NCI-H128 (cell line): Measurements from ENCODE around the gene MIR17HG.

Source experiments
- DNase-seq: peaks from one replicate; lab custom pipeline; 2025; ENCODE audit not compliant: unreplicated experiment; lab: John Stamatoyannopoulos, UW

Gene MIR17HG

DNA sequence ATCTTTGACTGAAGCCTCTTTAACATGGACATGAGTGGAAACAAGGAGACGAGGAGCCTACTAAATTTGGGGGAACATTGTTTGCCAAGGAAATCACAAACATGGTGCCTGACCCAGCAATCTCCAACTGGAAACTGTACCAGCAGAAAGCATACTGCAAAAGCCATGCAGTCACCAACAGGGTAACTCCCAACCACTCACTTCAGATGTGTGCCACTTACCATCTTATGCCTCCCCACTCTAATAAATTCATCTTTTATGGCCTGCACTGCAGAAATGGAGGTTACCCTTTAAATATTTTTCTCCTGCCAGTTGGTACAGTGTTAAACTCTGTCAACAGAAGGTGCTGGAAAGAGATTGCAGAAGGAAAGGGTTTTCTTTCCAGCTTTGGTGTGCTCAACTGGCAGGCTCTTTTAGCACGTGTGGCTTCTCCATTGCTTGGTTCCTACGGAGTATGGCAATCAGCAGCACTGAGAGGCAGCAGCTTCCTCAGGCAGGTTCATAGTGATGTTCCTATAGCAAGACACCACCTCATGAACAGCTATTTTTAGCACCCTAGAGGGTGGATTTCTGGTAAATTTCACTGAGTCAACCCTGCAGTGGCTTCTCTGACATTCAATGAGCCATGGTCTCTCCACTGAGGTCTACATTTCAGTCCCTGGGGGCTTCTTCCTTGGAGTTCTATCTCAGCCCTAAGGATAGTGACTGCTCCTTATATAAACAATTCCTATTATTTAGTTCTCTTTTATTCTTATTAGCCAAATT is 21.4 kb downstream of the MIR17HG start:
- DNase-seq = no peak

DNA sequence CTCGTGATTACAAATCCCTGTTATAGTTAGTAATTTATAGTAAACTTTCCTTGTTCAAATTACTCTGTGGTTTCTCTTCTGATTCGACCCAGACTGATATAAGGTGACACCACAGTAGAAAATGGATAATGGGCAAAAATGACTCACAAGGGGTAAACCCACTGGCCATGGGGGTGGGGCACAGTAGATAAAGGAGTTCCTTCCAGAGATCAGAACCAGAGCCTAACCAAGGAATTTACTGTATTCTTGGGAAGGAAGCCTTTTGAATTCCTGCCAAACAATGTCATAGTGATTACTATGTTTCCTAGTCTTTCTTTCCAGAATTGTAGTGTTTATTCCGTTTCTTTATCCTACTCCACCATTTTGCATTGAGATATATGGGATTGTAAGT is 21.9 kb downstream of the MIR17HG start:
- no peak for DNase-seq

DNA sequence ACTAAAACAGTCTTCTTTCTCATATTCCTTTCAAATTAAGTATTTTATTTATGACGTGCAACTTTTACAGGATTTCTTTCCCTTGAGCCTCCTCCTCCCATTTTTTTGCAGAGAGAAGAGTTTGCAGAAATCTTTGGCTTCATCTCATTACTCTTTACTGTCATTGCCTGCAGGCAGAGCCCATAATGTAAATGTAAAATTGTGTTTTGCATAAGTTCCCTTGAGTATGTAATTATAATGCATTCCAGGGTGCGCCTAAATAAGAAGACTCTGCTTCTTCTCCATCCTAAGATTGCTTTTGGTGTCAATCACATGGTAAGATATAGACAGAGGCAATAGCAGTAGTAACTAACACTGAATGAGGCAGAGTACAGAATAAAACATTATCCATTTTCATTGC is 23.0 kb downstream of the MIR17HG start:
- no peak for DNase-seq

DNA sequence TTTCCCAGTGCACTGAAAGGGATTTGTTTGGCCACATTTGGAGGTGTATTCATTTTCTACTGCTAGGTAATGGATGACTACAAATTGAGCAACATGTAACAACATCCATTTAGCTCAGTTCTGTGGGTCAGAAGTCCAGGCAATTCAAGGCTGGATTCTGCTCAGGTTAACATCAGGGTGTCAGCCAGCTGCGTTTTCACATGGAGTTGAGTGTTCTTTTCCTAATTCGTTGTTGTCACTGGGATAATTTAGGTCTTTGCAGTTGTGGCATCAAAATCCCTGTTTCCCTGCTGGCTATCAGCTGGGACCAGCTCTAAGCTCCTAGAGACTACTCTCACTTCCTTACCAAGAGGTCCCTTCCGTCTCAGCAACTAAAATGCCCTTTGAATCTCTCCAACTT is 25.4 kb downstream of the MIR17HG start:
- no peak for DNase-seq

DNA sequence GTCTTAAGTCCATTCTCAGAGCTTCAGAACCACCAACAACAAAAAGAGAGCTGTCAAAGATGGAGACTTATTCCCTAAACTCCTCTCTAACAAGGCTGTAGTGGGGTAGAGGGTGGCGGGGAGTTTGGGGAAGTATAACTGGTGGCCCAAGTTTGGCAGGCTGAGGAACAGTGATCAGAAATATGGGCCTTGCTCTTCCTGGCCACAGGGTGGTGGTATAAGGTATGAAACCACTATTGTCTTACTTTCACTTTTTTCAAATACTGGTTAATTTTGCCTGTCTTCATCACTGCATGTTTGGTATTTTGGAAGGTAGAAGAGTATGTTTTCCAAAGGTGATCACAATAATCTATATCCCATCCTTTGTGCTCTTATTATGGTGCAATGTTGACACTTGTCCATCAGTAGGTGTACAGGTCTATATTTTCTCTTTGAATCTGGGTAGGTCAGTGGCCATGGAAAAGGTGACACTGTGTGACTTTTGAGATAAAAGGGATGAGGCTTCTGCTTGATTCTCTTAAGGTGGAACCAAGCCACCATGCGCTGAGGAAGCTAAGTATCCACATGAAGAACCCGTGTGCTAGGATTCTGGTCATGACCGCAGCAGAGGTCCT is 27.7 kb downstream of the MIR17HG start:
- no peak for DNase-seq

DNA sequence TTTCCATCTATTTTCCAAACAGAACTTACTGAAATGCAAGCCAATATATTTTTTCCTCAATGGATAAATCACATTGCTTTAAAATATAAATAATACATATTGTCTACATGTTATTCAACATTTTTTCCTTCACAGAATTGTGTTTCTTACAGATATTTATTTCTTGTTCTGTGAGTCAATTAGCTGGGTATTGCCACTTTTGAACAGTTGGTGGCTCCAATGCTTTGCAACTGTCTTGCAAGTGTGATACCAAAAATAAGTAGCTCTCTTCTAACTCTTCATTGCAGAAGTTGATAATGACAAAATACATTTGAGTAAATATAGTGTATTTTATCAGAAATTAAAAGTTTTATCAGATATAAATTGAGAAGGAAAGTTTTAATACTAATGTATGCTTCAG is 33.9 kb downstream of the MIR17HG start:
- DNase-seq = no peak

DNA sequence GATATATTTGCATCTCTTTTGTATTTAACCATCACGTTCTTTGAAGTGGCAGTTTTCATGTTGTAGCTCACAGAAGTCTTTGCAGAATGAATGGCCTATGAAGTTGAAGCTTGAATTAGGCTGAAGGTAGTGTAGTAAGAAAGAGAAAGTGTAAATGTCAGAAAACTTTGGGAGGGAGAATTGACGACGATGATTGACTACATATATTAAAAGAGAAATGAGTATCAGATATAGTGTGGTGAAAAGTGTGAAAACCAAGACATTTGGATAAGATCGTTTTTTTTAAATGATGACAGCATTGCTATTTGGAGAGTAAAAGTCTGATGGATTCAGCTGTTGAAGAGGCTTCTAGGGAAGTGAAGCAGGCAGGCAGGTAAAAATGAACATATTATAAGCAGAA is 36.3 kb downstream of the MIR17HG start:
- DNase-seq = no peak

DNA sequence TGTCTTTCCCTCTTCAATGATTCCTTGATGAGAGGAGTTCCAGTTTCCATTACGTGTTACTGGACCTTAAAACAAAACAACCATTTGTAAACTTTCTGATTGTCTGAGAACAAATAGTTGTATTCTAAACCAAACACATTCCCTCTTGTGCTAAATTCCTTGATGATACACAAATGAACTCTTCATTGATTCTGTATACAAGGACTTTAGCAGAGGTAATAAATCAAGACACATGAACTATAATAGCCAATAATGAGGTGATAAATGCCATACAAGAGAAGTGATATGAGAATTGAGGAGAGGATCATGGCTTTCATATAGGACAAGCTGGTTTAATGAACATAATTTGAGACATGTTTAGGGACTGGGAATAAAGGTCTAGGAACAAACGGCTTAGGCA is 37.4 kb downstream of the MIR17HG start:
- no peak for DNase-seq

DNA sequence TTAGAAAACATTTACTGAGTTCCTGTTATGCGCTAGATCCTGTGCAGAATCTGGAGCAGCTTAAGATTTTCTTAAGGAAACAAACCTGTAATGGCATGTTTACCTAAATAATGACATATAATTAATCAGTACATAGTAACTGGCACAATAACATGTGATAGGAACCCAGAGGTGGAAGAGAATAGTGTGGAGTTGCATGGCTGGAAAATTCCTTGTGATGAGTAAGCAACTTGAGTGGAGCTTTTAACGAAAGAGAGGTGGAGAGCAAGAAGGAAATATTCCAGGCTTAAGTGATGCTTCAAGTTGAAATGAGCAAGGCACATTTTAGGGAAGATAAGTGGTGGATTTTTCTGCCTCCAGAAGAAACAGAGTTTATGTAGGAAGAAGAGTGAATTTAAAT is 41.7 kb downstream of the MIR17HG start:
- no peak for DNase-seq

DNA sequence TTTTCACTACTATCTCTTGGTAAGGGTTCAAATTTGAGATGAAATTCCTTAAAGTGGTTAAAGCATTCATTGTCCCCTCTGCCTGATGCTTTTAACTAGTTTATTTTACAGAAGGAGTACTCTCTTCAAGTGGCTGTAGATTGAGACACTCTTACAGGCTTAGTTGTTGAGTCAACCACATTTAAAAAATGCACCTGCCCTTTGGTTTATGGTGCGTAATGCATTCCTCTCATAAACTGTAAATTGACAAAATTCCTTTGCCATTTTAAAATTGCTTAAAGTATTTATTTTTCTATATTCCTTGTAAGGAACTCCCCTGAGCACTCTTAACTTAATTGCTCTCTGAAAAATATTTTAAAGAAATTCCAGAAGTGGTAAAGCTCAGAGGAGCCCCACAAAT is 50.1 kb downstream of the MIR17HG start:
- no peak for DNase-seq

DNA sequence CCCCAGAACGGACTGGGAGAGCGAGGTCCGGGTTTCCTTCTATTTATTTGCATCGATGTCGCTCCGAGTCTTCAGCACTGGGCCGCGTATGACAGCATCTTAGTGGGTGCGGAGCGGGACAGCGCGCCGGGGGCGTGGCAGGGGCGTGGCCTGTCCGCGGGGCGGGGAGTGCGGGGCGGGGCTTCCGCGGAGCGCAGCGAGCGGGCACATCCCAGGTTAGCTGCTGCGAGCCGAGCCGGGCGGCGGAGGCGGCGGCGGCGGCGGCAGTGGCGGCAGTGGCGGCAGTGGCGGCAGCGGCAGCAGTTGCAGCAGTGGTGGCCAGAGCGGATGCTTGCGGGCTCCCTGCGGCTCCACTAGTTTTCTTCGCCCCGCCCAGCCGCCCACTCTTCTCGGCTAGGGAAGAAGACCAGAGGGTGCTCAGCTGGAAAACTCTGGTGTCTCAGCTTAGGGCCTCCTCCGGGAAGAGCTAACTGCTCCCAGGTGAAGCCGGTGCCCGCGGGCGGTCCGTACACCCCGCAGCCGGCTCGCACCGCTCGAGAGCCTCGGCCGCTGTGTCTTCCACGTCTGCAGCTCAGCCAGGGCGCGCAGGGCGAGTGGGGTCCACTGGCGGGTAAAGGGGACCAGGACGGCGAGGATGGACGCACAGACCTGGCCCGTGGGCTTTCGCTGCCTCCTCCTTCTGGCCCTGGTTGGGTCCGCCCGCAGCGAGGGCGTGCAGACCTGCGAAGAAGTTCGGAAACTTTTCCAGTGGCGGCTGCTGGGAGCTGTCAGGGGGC is 51.1 kb downstream of the MIR17HG start, which contains the start of gene GPC5:
TSS of gene GPC5 (plus strand) at position 209 of the 776 bp plus-strand sequence.
- DNase-seq = peak; percentile 20

DNA sequence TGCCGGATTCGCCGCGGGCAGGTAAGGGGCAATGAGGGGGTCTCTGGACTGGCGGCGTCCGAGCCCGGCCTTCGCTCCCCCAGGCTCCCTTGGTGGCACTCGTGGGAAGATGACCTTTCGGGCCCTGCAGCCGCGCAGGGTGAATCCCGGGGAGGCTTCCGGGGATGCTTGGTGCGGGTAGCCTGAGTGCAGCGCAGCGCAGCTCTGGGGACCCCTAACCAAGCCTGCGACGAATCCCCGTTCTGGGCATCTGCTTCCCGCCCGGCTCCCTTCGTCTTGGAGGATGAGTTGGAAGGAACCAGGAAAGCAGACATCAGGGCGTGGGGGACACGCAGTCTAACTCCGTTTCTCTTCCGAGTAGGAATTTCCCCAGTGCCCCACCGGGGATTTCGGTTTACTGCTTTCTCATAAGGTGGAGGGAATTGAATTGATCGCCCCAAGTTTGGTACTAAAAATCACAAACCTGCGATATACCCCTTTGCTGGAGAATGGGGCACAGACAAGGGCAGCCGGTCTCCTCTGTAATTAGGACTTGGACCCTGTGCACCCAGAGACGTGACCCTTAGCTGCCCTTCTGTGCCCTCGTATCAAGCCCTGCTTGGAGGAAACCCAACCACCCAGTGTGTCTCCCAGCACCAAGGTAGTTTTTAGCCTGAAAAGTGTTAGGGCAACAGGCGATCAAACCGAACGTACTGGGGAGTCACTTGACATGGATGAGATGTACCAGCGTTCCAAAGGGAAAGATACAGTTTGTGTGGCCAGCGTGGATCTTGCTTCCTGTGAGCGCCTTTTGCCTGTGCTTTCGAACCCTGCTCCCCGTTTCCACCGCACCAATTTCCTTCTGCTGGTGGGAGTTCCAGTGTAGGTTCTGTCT is 51.9 kb downstream of the MIR17HG start:
- no peak for DNase-seq

DNA sequence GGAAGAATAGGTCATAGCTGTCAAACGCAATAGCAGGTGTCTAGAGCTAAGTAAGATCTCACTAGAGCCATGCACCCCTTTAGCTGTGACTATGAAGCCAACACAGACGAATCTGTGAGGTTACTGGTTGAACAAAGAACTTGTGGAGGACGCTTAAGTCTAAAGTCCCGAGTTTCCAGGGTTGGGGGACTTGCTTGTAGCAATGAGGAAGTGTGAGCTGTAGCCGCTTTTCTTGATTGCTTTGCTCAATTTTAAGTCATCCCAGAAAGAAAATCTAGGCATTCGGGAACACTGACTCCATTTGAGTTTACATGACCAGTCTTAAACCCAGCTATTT is 52.5 kb downstream of the MIR17HG start:
- DNase-seq = no peak

DNA sequence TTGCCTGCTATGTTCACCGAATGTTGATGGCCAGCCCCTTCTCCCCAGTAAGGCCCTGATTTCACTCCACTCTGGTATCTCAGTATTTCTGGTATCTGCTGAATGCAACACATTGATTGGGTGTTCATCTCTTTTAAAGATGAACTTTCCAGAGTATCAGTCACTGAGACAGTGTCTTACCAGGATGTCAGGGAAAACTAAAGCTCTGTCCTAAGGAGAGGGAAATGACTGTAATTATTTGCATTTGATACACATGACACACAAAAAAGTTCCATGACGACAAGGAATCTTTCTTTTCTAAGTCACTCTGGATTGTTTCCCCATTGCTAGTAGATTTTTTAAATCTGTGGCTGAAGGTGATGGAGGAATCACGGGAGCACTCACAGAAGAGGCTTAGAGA is 53.2 kb downstream of the MIR17HG start:
- DNase-seq = no peak

DNA sequence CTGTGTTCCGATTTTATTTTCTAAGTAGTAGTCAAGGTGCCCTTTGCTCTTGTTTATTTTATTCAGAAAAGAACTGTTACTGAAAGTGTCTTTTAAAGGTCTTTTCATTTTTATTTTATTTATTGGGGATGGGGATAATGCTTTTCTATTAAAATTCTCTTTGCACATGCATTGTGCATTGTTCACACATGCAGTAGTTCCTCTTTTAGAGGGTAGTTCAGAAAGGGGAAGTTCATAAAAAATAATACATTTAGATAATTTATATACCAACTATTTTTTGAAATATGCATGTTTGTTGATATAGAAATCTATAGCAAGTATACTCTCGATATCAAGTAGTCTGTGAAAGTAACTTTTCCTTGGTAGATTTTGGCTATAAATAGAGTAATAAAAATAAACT is 54.4 kb downstream of the MIR17HG start:
- no peak for DNase-seq
